Tibial nerve (tissue), 4 donors: ENCODE data around the gene TMIGD3.

Source experiments
- CTCF ChIP-seq, 5 experiments: fragments of 200-600 bp in 3 of 5; fragments of 450-650 bp in 2 of 5; sonication (generic) in 3 of 5; IDR thresholded peaks; one replicate each; pipeline ENCODE4 v1.5.1; 2016 to 2019; ENCODE audit warnings: antibody characterized with exemption in 5 of 5, mild to moderate bottlenecking in 3 of 5, moderate library complexity in 2 of 5
- EP300 ChIP-seq, 2 donors: sonication (generic); formaldehyde crosslinking; IDR thresholded peaks; one replicate each; pipeline ENCODE4 v1.6.1; 2017; ENCODE audit warnings: antibody characterized with exemption in 2 of 2, mild to moderate bottlenecking in 1 of 2

- TF ChIP-seq EP300 (IDR thresholded peaks at IDR 0.05) (no peak), CTCF (IDR thresholded peaks at IDR 0.05) (no peak)
These were observed 37.7 kb downstream of the TMIGD3 start for GRCh38 chr1:111465754-111466153.
